HepG2 (cell line): Measurements from ENCODE around the gene NEIL1. TPM values are rescaled to one million over a fixed set of nuclear protein-coding genes. Genes with fewer than 3 reads are reported as not detected.
A peak's percentile ranks its signal among the peaks of the same experiment; 100 is the strongest.

ENCODE experiments used
- ATAC-seq: fragments of 200-7000 bp; cut with Tn5 transposase; 3 replicates; pipeline ENCODE4 v1.9.1; 2020; ENCODE audit warnings: mild to moderate bottlenecking, moderate library complexity
- Bru-seq: library from RNA; stranded (reverse); fragments of 400-500 nt; gene quantifications from one replicate; lab custom pipeline; 2021; lab: Mats Ljungman, UMichigan
- BruChase-seq, 2 experiments: library from RNA; stranded (reverse); fragments of 400-500 nt; gene quantifications; one replicate each; lab custom pipeline; 2021; lab: Mats Ljungman, UMichigan
- BruUV-seq: library from RNA; stranded (reverse); fragments of 400-500 nt; replicated peaks from 2 replicates; lab custom pipeline; 2021; lab: Mats Ljungman, UMichigan
- CTCF ChIA-PET: fragments of 300-600 bp; formaldehyde crosslinking; extraction: SDS; loops from one replicate; lab custom pipeline; 2021; ENCODE audit warnings: low total read pairs, inconsistent platforms, low intra/inter-chr PET ratio; lab: Yijun Ruan, JAX
- POLR2A ChIA-PET: fragments of 350-600 bp; sonication (Branson Sonifier 250); formaldehyde crosslinking; loops from one replicate; lab custom pipeline; 2020; ENCODE audit warnings: antibody characterized with exemption, inconsistent platforms; lab: Yijun Ruan, JAX
- DNase-seq: peaks from one replicate; pipeline ENCODE4 v3.0.0-alpha.2; 2015; ENCODE audit warnings: low spot score
- FAIRE-seq: peaks from 3 replicates; lab custom pipeline; 2011; peaks lifted over from hg19 to GRCh38; lab: Jason Lieb, UNC
- H2AFZ ChIP-seq: one replicate; pipeline ENCODE4 v1.6.1; 2011; ENCODE audit warnings: low read length, inconsistent platforms
- H3K27ac ChIP-seq: fragments of 300-600 bp; 3 replicates; pipeline ENCODE4 v1.8.0; 2011; ENCODE audit warnings: mixed run types, mild to moderate bottlenecking, mixed read lengths, low read length, inconsistent platforms; ENCODE audit not compliant: insufficient read depth; ENCODE audit errors: extremely low read length
- H3K27me3 ChIP-seq, 2 experiments: fragments of 200-600 bp in 1 of 2; 2 replicates in 1 of 2; 3 replicates in 1 of 2; pipeline versions ENCODE4 v1.6.0 to v1.8.0; 2011; ENCODE audit warnings: low read length in 2 of 2, mild to moderate bottlenecking in 2 of 2, moderate library complexity in 2 of 2, inconsistent platforms in 1 of 2; ENCODE audit not compliant: insufficient read depth in 2 of 2, control insufficient read depth in 1 of 2
- H3K36me3 ChIP-seq, 2 experiments: fragments of 200-600 bp in 1 of 2; replicated peaks in 1 of 2; 2 replicates in 1 of 2; 3 replicates in 1 of 2; pipeline versions ENCODE4 v1.5.1 to v1.8.0; 2011; ENCODE audit warnings: low read length in 2 of 2, inconsistent platforms in 1 of 2; ENCODE audit not compliant: insufficient read depth in 2 of 2, control insufficient read depth in 1 of 2
- H3K4me1 ChIP-seq: 2 replicates; pipeline ENCODE4 v1.5.1; 2012; ENCODE audit warnings: low read length, inconsistent platforms; ENCODE audit not compliant: insufficient read depth
- H3K4me2 ChIP-seq: 2 replicates; pipeline ENCODE4 v1.6.0; 2011; ENCODE audit warnings: low read depth, low read length, inconsistent platforms
- H3K4me3 ChIP-seq, 3 experiments: fragments of 200-600 bp in 1 of 3; sonication (generic), shearing (Covaris generic) in 1 of 3; replicated peaks in 1 of 3; 2 replicates each; pipeline ENCODE4 v1.5.1; 2011 to 2016; ENCODE audit warnings: low read length in 3 of 3, inconsistent platforms in 2 of 3, low read depth in 2 of 3, mild to moderate bottlenecking in 2 of 3, control low read depth in 1 of 3, mixed read lengths in 1 of 3; ENCODE audit not compliant: insufficient read depth in 1 of 3
- H3K79me2 ChIP-seq: one replicate; pipeline ENCODE4 v1.6.1; 2011; ENCODE audit warnings: low read length, inconsistent platforms; ENCODE audit not compliant: insufficient read depth
- H3K9ac ChIP-seq: 2 replicates; pipeline ENCODE4 v1.6.0; 2011; ENCODE audit warnings: mild to moderate bottlenecking, low read depth, low read length, inconsistent platforms; ENCODE audit not compliant: insufficient read depth
- H3K9me3 ChIP-seq: 2 replicates; pipeline ENCODE4 v1.5.1; 2012; ENCODE audit warnings: mild to moderate bottlenecking, low read length
- H4K20me1 ChIP-seq: 2 replicates; pipeline ENCODE4 v1.6.0; 2011; ENCODE audit warnings: inconsistent platforms, mild to moderate bottlenecking, low read length, moderate library complexity; ENCODE audit not compliant: insufficient read depth
- CBX1 ChIP-seq: IDR thresholded peaks from one replicate; pipeline ENCODE4 v1.6.1; 2016; ENCODE audit warnings: antibody characterized with exemption, low read depth
- ETV6 ChIP-seq: sonication (generic); formaldehyde crosslinking; conservative IDR thresholded peaks from 2 replicates; pipeline ENCODE4 v1.4.0; 2020; ENCODE audit warnings: missing genetic modification reagents
- KDM1A ChIP-seq: IDR thresholded peaks from 2 replicates; pipeline ENCODE4 v1.6.1; 2016; ENCODE audit warnings: missing compliant biosample characterization
- ZBTB7A ChIP-seq: sonication (generic); formaldehyde crosslinking; IDR thresholded peaks from 2 replicates; pipeline ENCODE4 v1.8.0; 2022; ENCODE audit warnings: mild to moderate bottlenecking, missing genetic modification reagents
- ZKSCAN5 ChIP-seq: sonication (generic); formaldehyde crosslinking; IDR thresholded peaks from 2 replicates; pipeline ENCODE4 v1.5.1; 2020; ENCODE audit warnings: mild to moderate bottlenecking, missing genetic modification reagents
- ZNF552 ChIP-seq: sonication (generic); formaldehyde crosslinking; IDR thresholded peaks from 2 replicates; pipeline ENCODE4 v1.9.0; 2022; ENCODE audit warnings: missing genetic modification reagents, mild to moderate bottlenecking, borderline replicate concordance
- ZNF605 ChIP-seq: sonication (generic); formaldehyde crosslinking; IDR thresholded peaks from 2 replicates; pipeline ENCODE4 v1.8.0; 2022; ENCODE audit warnings: mild to moderate bottlenecking, missing genetic modification reagents
- WGBS: methylation state at CpG from one replicate; pipeline ENCODE4 v1.1.6; 2017; ENCODE audit warnings: low lambda C conversion rate; 5-methylcytosine and 5-hydroxymethylcytosine counted together
- in situ Hi-C: cut with HindIII; loops from 2 replicates; pipeline ENCODE4 v1.10.0; 2017; ENCODE audit warnings: low pct_unique_long_range_greater_than_20kb; ENCODE audit not compliant: extremely low pct_ligation_motif_present
- intact Hi-C: fragments of 100-400 bp; cut with micrococcal nuclease; formaldehyde crosslinking; loops from one replicate; pipeline ENCODE4 v1.10.0; 2022; ENCODE audit not compliant: unreplicated experiment
- long read RNA-seq, 2 experiments: library from RNA in 1 of 2; library from polyadenylated mRNA in 1 of 2; stranded (forward) in 1 of 2; unstranded in 1 of 2; transcript quantifications; one replicate each; pipeline ENCODE4 v2.0.0, GENCODE V29; 2019 to 2022
- polyA minus RNA-seq, 3 experiments: library from RNA; depleted of rRNA, polyadenylated mRNA; stranded (reverse); fragments of >200 nt; gene quantifications; 2 replicates each; pipeline ENCODE4 v1.2.3, GENCODE V29; 2011; ENCODE audit warnings: low replicate concordance in 1 of 3
- polyA plus RNA-seq, 8 experiments: library from polyadenylated mRNA; depleted of rRNA in 3 of 8; stranded (reverse) in 7 of 8; unstranded in 1 of 8; fragments of >200 nt; fragmentation: Illumina TruSeq in 4 of 8; extraction: Trizol in 4 of 8; gene quantifications; 2 replicates each; pipeline versions ENCODE4 v1.2.1 to v1.2.3, GENCODE V29; 2011 to 2016; ENCODE audit warnings: low read depth in 4 of 8, missing spikeins in 1 of 8, mixed read lengths in 1 of 8; ENCODE audit not compliant: insufficient read depth in 1 of 8
- total RNA-seq, 5 experiments: library from RNA; depleted of rRNA; stranded (reverse); fragments of >200 nt; fragmentation: Illumina TruSeq; extraction: Trizol; gene quantifications; 2 replicates each; pipeline ENCODE4 v1.2.3, GENCODE V29; 2016; ENCODE audit warnings: low read depth in 1 of 5
- TF ChIP-seq, protein P1 (sequence below): IDR thresholded peaks from 2 replicates; pipeline ENCODE4 v1.6.1; 2016; ENCODE audit warnings: missing genetic modification reagents, missing compliant biosample characterization
- TF ChIP-seq, protein P2 (sequence below): sonication (generic); formaldehyde crosslinking; IDR thresholded peaks from 2 replicates; pipeline ENCODE4 v1.5.1; 2020; ENCODE audit warnings: mild to moderate bottlenecking, missing genetic modification reagents
- TF ChIP-seq, protein P3 (sequence below): sonication (generic); formaldehyde crosslinking; IDR thresholded peaks from 2 replicates; pipeline ENCODE4 v1.8.0; 2022; ENCODE audit warnings: mild to moderate bottlenecking, missing genetic modification reagents, borderline replicate concordance
- TF ChIP-seq, protein P4 (sequence below): sonication (generic); formaldehyde crosslinking; IDR thresholded peaks from 2 replicates; pipeline ENCODE4 v1.8.1; 2022; ENCODE audit warnings: mild to moderate bottlenecking, missing genetic modification reagents

The NEIL1 gene, protein sequence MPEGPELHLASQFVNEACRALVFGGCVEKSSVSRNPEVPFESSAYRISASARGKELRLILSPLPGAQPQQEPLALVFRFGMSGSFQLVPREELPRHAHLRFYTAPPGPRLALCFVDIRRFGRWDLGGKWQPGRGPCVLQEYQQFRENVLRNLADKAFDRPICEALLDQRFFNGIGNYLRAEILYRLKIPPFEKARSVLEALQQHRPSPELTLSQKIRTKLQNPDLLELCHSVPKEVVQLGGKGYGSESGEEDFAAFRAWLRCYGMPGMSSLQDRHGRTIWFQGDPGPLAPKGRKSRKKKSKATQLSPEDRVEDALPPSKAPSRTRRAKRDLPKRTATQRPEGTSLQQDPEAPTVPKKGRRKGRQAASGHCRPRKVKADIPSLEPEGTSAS
- 3.7 and 10.4 TPM in 2 replicates for total RNA-seq (2016; rRNA removed; fragmentation: Illumina TruSeq; extraction: Trizol)
- 1.4 and 1.7 TPM in 2 replicates for total RNA-seq (2016; cell fraction: cytosol; rRNA removed; fragmentation: Illumina TruSeq; extraction: Trizol; ENCODE audit: low read depth)
- total RNA-seq (2016; cell fraction: insoluble cytoplasmic fraction; rRNA removed; fragmentation: Illumina TruSeq; extraction: Trizol): 3.3 and 9.7 TPM in 2 replicates
- total RNA-seq (2016; cell fraction: membrane; rRNA removed; fragmentation: Illumina TruSeq; extraction: Trizol): 1.2 and 1.6 TPM in 2 replicates
- total RNA-seq (2016; cell fraction: nucleus; rRNA removed; fragmentation: Illumina TruSeq; extraction: Trizol): 11.2 and 13.2 TPM in 2 replicates
- 15.5 and 20.8 TPM in 2 replicates for polyA plus RNA-seq (2011; rRNA removed)
- 2.3 and 5.2 TPM in 2 replicates for polyA plus RNA-seq (2011; cell fraction: cytosol; rRNA removed)
- 173 and 186 TPM in 2 replicates for polyA plus RNA-seq (2011; cell fraction: nucleus; rRNA removed)
- 12.7 and 12.8 TPM in 2 replicates for polyA plus RNA-seq (2012)
- polyA plus RNA-seq (2016; cell fraction: cytosol; fragmentation: Illumina TruSeq; extraction: Trizol; ENCODE audit: low read depth): 0.59 and 0.62 TPM in 2 replicates
- polyA plus RNA-seq (2016; cell fraction: insoluble cytoplasmic fraction; fragmentation: Illumina TruSeq; extraction: Trizol; ENCODE audit: low read depth): 2.5 and 3.3 TPM in 2 replicates
- polyA plus RNA-seq (2016; cell fraction: membrane; fragmentation: Illumina TruSeq; extraction: Trizol; ENCODE audit: low read depth): 0.81 and 1.0 TPM in 2 replicates
- polyA plus RNA-seq (2016; cell fraction: nucleus; fragmentation: Illumina TruSeq; extraction: Trizol; ENCODE audit: insufficient read depth, low read depth): 42.4 and 44.3 TPM in 2 replicates
- 3.1 and 11.3 TPM in 2 replicates for polyA minus RNA-seq (2011; rRNA and poly(A)+ RNA removed; ENCODE audit: low replicate concordance)
- polyA minus RNA-seq (2011; cell fraction: cytosol; rRNA and poly(A)+ RNA removed): 2.1 and 3.2 TPM in 2 replicates
- polyA minus RNA-seq (2011; cell fraction: nucleus; rRNA and poly(A)+ RNA removed): 13.9 and 19.4 TPM in 2 replicates
- percentile 52 among the genes with signal in this experiment for Bru-seq, nascent RNA
- percentile 67 among the genes with signal in this experiment for BruChase-seq, experiment 1, labeled RNA remaining after a 6-hour chase
- BruChase-seq, experiment 2, labeled RNA remaining after a 2-hour chase: percentile 55 among the genes with signal in this experiment
- long read RNA-seq, experiment 1, partial matches to known transcripts: 0 of 1 reads
- long read RNA-seq, experiment 1, other reads (novel, unspliced or antisense): 0 of 1 reads
- long read RNA-seq, experiment 2, partial matches to known transcripts: 0 of 1 reads
- long read RNA-seq, experiment 2, other reads (novel, unspliced or antisense): 1 of 1 reads

DNA sequence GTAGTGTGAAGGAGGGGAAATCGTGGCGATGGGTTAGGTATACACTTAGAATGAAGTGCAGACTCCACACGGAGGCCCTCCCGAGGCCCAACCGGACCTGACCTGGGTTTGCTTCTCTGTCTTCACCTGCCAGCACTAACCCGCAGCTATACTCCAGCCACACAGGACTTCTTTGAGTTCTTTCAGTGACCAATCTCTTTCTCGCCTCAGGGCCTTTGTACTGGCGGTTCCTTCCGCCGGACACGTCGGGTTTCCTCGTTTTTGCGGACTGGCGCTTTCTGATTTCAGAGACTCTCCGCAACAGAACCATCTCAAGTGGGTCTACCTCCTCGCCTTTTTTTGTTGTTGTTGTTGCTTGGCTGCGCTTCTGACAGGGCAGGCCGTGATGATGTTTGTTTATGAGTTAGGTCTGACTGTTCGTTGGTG is at the start of gene NEIL1:
TSS of gene NEIL1 (plus strand) at position 244 of the 426 bp plus-strand sequence. CDS start 1,867 bp downstream, outside the sequence.
- Histone ChIP-seq H3K9me3 (no peaks in the 10 kb centered on the region), H3K4me1 (peaks cover 12% of the 10 kb centered on the region), H3K36me3 (no peaks in the 10 kb centered on the region), H2AFZ (peak within 1 kb of the TSS; percentile 80), H3K4me2 (peak within 1 kb of the TSS; percentile 94), H3K79me2 (no peaks in the 10 kb centered on the region), H4K20me1 (no peaks in the 10 kb centered on the region), H3K27me3 (no peaks in the 10 kb centered on the region), H3K27ac (peak within 1 kb of the TSS; percentile 47), H3K4me3 (peak within 1 kb of the TSS; percentile 70 to 96 (median 94)), H3K9ac (peak within 1 kb of the TSS; percentile 81)
- DNase-seq (no peak), ATAC-seq (peak; percentile 11), FAIRE-seq (no peak)
- ChIA-PET POLR2A (interaction anchor here (1.1 to 2.4 kb wide), 4 partner anchors 12 to 105 kb away, joined by 3 to 42 read pairs (median 6); partner anchors contain the start of genes COMMD4, MAN2C1 and SIN3A), CTCF (no interaction called here)
- TSS peak; percentile 55 for BruUV-seq
- in situ Hi-C loops: no loop called here
- intact Hi-C loops: loop anchor here (1.0 kb wide), 1 partner anchor 20 kb away; no protein-coding TSS in a partner anchor
- WGBS: 10% methylated on average over 18 of the region's 20 CpGs
- no peak for TF ChIP-seq ZNF605 (CRISPR knock-in tag)
- TF ChIP-seq, protein P1, sequence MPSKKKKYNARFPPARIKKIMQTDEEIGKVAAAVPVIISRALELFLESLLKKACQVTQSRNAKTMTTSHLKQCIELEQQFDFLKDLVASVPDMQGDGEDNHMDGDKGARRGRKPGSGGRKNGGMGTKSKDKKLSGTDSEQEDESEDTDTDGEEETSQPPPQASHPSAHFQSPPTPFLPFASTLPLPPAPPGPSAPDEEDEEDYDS (CRISPR knock-in tag): no peak
- TF ChIP-seq ZBTB7A (CRISPR knock-in tag): no peak
- TF ChIP-seq, protein P2, sequence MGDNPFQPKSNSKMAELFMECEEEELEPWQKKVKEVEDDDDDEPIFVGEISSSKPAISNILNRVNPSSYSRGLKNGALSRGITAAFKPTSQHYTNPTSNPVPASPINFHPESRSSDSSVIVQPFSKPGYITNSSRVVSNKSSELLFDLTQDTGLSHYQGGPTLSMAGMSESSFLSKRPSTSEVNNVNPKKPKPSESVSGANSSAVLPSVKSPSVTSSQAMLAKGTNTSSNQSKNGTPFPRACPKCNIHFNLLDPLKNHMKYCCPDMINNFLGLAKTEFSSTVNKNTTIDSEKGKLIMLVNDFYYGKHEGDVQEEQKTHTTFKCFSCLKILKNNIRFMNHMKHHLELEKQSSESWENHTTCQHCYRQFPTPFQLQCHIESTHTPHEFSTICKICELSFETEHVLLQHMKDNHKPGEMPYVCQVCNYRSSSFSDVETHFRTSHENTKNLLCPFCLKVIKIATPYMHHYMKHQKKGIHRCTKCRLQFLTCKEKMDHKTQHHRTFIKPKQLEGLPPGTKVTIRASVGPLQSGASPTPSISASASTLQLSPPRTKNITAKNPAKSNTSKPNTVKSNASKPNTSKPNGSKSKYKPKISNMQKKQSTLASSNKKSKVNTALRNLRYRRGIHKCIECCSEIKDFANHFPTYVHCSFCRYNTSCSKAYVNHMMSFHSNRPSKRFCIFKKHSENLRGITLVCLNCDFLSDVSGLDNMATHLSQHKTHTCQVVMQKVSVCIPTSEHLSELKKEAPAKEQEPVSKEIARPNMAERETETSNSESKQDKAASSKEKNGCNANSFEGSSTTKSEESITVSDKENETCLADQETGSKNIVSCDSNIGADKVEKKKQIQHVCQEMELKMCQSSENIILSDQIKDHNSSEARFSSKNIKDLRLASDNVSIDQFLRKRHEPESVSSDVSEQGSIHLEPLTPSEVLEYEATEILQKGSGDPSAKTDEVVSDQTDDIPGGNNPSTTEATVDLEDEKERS: peak; percentile 40; the same call in 1 of the 2 replicates
- TF ChIP-seq ZNF552 (CRISPR knock-in tag): 0 out of 2 replicates have a peak, but pooled peaks have one; percentile 12
- TF ChIP-seq CBX1: peak; percentile 9
- TF ChIP-seq, protein P3, sequence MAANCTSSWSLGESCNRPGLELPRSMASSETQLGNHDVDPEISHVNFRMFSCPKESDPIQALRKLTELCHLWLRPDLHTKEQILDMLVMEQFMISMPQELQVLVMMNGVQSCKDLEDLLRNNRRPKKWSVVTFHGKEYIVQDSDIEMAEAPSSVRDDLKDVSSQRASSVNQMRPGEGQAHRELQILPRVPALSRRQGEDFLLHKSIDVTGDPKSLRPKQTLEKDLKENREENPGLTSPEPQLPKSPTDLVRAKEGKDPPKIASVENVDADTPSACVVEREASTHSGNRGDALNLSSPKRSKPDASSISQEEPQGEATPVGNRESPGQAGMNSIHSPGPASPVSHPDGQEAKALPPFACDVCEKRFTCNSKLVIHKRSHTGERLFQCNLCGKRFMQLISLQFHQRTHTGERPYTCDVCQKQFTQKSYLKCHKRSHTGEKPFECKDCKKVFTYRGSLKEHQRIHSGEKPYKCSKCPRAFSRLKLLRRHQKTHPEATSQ (CRISPR knock-in tag): no peak; the same call in none of the 2 replicates
- no peak for TF ChIP-seq ETV6 (CRISPR knock-in tag)
- 0 out of 2 replicates have a peak, but pooled peaks have one; percentile 17 for TF ChIP-seq ZKSCAN5 (CRISPR knock-in tag)
- 0 out of 2 replicates have a peak, but pooled peaks have one; percentile 15 for TF ChIP-seq KDM1A (CRISPR knock-in tag)
- TF ChIP-seq, protein P4, sequence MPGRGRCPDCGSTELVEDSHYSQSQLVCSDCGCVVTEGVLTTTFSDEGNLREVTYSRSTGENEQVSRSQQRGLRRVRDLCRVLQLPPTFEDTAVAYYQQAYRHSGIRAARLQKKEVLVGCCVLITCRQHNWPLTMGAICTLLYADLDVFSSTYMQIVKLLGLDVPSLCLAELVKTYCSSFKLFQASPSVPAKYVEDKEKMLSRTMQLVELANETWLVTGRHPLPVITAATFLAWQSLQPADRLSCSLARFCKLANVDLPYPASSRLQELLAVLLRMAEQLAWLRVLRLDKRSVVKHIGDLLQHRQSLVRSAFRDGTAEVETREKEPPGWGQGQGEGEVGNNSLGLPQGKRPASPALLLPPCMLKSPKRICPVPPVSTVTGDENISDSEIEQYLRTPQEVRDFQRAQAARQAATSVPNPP (CRISPR knock-in tag): 0 out of 2 replicates have a peak, but pooled peaks have one; percentile 21
